NCI-H460 (cell line): Measurements from ENCODE around the gene SLC37A3. TPM values are rescaled to one million over a fixed set of nuclear protein-coding genes. Genes with fewer than 3 reads are reported as not detected.
"Not testable (repeated sequence)": the region's sequence is repeated elsewhere in the genome, so short reads cannot be mapped to it uniquely, and the experiment has no call there.

ENCODE experiments used
- DNase-seq: peaks from one replicate; pipeline ENCODE4 v3.0.0-alpha.2; 2016; ENCODE audit warnings: low read depth; ENCODE audit errors: extremely low read depth
- total RNA-seq: library from RNA; depleted of rRNA; stranded (reverse); fragments of >200 nt; shearing (Covaris generic); gene quantifications from 2 replicates; pipeline ENCODE4 v1.2.3, GENCODE V29; 2014

Gene SLC37A3
- total RNA-seq, 1 experiment from 2014 or later = 34.4 TPM

DNA sequence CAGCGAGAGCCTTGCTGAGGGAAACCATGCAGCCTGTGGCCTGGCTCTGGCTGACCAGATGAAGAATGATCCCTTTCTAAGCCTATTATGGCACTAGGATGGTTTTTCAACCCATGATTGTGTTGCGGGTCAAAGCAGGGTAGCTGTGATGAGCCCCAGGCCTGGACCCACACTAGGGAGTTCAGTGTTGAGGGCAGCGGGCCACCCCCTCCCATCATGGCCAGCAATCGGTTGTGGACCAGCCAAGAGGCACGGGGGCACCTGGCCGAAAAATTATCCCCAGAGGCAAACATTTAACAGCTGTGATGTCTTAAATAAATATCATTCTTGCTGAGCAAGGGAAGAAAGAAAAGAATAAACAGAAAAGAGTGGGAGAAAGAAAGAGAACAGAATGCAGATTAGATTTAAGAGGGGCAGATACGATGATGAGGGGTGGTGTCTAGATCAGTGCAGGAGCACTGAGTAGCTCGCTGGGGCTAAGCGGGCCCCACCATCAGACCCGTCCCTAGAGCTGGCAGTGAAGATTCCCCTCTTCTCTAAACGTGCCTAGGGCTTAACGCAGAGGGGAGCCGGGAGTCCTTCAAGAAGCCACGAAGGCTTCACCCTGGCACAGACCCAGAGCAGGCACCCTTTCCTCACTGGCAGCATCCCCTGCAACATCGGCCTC lies 82.7 kb downstream of the SLC37A3 start:
- DNase-seq = no peak

DNA sequence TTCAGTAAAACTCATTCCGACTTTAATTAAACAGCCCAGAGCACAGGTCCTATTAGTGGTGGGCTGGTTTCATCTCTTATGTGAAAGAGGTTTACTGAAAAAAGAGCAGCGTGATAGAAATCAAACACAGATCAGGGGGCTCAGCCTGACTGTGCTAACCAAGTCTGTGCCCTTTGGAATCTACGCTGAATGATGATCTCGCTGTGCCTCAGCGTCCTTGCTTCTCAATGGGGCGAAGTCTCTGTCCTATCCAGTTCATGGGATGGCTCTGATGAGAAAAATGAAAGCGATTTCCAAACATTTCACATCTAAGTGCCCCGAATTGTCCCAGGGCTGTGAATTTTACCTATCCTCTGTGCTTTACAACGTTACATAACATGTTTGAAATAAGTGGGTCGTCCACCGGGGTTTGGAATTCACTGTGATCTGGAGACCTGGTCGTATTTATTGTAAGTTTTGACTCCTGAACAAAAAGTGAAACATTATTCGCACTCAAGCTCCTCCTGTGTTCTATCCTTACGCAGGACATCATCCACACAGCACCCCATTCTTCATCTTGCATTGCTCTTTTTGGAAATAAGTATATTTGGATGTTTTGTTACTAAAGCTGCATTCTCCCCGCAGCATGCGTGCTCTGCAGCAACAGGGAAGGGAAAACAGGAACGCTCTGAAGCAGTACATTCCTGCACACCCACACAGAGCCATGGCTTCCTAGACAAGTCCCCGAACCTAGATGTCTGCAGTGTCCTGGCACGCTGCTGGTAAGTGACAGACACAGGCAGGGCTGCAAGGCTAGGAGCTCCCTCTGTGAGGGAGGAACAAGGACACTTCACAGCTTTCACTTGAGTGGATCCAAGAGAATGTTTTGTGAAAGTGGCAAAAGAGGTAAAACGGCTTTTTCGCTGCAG lies 83.5 kb downstream of the SLC37A3 start:
- no peak for DNase-seq

DNA sequence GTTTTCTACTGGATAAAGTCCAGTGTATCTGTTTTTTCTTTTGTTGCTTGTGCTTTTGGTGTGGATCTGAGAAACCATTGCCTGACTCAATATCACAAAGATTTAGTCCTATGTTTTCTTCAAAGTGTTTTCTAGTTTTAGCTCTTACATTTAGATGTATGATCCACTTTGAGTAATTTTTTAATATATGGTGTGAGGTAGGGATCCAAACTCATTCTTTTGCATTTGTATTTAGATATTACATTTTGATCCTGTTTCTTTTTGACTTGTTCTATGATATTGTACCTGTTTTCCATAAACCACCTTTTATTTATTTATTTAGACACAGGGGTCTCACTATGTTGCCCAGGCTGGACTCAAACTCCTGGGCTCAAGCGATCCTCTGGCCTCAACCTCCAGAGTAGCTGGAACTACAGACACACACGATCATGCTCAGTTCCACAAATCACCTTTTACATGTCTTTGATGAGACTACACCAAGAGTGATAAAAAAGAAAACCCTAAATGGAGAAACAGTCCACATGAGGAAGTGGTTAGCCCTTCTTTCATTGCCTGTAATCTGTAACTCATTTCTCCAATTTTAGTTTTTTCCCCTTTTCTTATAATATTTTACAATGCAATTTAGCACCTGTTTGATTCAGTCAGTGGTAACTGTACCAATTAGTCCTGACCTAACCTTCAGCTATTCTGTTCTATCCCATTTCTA lies 86.0 kb downstream of the SLC37A3 start:
- no peak for DNase-seq

DNA sequence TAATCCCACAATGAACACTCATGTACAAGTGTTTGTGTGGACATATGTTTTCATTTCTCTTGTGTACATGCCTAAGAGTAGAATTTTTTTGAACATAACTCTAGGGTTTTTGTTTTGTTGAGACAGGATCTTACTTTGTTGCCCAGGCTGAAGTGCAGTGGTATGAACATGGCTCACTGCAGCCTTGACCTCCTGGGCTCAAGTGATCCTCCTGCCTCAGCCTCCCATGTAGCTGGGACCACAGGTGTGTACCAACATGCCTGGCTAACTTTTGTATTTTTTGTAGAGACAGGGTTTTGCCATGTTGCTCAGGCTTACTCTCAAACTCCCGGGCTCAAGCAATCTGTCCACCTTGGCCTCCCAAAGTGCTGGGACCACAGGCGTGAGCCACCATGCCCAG lies 87.2 kb downstream of the SLC37A3 start:
- DNase-seq = not testable (repeated sequence)

DNA sequence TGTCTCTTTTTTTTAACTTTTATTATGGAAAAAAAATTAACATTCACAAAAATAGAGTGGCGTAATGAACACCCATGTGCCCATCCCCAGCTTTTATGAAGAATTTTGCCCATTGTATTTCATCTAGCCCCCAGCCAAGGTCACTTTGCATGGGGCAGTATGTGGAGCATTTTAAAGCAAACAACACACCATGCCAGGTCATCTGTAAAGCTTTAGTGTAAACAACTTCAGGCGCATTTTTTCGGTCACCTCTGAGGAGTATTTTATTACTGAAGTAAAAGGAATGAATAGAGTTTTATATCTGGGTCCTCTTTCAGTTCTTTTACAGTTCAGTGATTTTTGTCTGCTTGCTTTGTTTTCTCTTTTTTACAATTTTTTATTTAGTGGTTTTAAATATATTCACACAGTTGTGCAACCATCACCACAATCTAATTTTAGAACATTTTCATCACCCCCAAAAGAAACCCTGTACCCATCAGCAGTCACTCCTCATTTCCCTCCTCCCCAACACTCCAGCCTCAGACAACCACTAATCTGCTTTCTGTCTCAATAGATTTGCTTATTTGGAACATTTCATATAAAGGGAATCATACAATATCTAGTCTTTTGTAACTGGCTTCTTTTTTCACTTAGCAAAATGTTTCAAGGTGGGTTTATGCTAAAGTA lies 87.9 kb downstream of the SLC37A3 start:
- no peak for DNase-seq

DNA sequence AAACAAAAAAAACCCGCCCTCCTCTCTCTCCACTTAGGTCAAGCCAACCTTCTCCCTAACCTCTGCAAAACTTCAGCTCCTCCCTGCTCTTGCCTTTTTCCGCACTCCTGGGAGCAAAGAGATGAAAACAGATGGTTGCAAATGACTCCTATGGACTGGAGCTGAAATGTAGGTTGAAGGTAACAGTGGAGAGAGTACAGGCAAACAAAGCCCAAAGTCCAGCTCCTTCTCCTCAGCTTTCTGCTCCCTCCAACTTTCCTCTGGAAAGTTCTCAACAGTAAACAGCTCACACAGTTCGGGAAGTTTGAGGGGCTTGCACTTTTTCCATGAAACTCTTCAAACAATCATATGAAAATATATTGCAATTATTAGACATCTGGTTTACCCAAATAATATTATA lies 90.3 kb downstream of the SLC37A3 start:
- no peak for DNase-seq

DNA sequence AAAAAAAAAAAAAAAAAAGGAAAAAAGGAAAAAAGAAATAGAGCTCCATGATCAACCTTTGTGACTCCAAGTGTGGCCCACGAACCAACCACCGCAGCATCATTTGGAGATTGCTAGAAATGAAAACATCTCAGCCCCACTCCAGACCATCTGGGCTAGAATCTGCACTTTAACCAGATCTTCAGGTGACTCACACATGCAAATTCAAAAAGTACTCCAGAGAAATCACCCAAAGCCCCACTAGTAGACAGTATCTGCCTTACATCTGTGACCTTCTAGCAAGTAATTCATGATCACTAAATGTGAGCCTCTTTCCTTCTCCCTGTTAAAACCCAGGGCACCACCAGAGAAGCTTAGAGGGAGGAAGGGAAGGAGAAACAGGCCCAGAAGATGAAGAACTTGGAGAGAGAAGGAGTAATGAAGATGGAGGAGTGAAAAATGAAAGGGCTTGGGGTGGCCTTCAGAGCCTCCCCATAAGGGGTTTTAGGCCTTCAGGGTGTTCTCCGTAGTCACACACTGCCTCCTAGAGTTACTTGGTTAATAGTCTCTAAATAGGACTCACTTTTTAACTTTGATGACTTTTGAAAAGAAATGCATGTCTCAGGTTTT lies 94.0 kb downstream of the SLC37A3 start:
- DNase-seq = no peak

DNA sequence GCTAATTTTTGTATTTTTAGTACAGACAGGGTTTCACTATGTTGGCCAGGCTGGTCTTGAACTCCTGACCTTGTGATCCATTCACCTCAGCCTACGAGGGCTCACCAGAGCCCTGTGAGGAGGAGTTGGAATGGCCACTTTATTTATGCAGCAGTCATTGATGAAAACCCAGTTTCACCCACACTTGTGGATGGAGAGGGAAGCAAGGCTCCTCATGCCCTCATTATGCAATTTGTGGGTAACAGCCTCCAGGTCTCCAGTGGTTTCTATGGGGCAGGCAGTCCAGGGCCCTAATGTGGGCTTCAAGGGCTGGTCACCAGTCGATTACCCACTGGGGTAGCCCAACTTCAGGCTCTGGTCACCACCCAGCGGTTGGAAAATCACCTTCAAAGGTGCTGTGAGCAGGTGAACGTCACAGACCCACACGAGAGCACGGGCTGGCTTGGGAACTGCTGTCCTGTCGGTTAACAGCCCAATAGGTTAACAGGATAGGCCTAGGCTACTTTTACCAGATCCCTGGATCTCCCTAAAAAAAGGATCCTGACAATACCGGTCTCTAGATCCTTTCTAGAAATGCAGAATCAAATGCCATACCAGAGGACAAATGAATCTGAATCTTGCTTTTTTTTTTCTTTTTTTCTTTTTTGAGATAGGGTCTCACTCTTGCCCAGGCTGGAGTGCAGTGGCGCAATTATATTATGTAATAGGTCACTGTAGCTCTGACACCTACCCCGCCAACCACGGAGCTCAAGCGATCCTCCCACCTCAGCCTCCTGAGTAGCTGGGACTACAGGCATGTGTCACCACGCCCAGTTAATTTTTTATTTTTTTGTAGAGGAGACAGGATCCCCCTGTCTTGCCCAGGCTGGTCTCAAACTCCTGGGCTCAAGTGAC lies 97.8 kb downstream of the SLC37A3 start:
- DNase-seq = no peak

DNA sequence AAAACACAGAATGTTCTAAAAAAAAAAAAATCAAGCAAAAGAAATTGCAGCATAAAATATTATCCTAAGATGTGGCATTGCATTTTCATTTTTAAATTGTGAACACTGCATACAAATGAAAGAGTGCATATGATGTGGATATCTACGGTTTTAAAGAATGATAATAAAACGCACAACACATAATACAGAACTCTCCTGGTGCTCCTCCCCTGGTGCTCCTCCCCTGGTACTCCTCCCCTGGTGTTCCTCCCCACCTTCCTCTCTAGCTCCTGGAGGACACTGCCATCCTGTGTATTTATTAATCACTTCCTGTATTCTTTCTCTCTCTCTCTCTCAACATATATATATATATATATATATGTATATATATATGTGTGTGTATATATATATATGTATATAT lies 100.1 kb downstream of the SLC37A3 start:
- DNase-seq = no peak

DNA sequence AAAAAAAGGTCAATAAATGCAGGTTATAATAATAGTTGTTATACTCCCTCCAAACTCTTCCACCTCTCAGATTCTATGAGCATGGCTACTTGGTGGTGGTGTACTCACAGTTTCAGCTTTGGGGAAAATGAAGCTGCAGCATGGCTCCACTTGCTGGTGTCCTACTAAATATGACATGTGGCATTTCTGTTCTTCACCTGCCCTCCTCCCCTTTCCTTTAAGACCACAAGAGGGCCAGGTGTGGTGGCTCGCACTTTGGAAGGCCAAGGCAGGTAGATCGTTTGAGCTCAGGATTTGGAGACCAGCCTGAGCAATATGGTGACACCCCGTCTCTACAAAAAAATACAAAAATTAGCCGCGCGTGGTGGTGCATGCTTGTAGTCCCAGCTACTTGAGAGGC lies 101.1 kb downstream of the SLC37A3 start:
- no peak for DNase-seq

DNA sequence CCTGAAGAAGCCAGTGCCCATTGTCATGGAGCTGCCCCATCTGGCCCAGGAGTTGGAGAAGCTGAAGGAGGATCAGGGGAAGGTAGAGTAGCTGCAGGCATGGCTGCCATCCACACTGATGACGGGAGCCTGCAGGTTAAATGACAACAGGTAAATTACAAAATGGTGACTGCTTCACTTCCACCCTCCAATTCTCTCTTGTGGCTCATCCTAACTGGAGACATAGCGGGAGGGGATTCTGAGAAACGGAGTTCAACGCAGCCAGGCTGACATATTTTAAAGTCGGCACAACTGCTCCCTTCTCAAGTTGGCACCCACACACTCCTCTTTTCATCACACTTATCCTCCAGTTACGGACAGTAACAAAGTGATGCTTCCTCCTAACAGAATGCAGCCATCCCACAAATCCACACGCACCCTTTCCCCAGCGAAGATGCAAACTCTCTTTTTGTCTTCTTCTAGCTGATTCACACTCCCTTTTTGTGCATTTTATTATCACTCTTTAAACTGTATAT lies 103.0 kb downstream of the SLC37A3 start:
- DNase-seq = no peak

DNA sequence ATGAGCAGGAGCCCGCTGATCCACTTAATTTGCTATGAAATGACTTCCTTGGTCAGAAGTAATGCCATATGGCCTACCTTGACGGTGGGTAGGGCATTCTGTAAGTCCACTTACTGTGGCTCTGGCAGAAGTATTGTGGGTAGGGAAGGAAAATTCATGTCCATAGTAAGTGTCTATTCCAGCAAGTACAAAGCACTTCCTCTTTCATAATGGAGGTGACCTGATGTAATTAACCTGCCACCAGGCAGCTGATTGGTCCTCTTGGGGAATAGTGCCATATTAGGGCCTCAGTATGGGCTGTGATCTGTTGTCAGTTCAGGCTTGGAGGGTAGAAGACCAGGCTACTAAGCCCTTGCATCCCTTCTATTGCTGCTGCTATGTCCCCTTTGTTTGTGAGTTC lies 103.9 kb downstream of the SLC37A3 start:
- DNase-seq = no peak

DNA sequence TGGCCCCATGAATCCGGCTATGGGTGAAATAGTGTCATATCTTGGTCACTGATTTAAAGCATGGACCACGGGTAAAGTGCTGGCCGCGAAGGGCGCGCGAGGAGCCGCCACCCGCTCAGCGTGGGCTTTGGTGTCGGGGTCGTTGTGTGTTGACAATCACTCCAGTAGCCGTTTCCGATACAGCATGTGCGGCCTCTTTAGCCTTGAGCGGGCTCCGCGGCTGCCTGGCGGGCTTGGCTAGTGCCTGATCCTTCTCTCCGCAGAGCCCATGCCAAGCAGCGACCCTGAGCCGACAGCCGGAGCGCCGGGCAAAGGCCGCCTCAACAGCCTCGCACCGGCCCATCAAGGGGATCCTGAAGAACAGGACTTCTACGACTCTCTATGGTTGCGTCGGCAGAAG lies 105.9 kb downstream of the SLC37A3 start:
- no peak for DNase-seq

DNA sequence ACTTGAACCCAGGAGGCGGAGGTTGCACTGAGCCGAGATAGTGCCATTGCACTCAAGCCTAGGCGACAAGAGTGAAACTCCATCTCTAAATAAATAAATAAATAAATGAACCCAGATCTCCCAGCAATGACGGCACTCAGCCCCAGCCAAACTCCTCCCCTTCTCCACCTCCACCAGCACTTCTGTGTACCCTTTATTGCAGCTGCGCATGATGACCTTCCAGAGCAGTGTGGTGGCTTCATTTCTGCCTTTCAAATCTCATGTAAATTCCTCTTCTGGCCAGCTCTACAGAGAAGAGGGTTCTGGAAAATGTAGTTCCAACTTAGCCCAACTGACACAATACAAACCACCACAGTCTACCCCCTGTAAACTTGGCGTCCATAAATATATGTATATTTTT lies 108.5 kb downstream of the SLC37A3 start:
- DNase-seq = no peak

DNA sequence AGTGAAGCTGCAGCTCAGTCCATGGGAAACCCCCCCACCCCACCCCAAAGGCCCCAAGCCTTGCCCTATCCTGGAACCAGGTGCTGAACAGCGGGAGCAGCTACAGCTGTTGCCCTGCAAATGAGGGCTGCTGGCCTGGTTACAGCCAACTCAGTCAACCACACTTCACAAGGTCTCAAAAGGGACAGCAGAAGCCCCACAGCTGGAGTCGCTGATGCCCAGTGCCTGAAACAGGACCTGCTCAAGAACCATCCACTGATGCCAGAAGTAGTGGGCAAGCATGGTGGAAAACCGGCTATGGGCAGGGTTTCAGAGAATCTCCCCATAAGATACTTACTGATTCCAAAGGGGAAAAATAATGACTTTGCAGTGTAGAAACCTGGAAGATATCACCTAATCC lies 110.3 kb downstream of the SLC37A3 start:
- no peak for DNase-seq

DNA sequence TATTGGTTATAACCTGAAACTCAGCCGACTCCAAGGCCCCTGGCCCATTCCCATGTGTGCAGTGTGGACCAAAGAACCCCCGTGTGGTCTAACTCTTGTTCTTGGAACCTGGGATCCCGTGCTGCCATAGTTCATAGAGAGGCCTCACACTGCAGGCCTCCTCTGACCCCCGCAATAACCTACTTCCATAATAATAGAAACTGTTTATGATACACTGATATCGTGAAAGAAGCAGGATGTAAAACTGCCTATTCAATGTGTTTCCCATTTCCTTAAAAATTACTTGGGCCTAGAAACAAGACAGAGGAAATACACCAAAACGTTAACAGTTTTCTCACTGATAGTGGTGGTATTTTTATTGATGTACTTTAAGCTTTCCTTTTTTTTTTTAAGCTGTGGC lies 112.4 kb downstream of the SLC37A3 start:
- DNase-seq = no peak

DNA sequence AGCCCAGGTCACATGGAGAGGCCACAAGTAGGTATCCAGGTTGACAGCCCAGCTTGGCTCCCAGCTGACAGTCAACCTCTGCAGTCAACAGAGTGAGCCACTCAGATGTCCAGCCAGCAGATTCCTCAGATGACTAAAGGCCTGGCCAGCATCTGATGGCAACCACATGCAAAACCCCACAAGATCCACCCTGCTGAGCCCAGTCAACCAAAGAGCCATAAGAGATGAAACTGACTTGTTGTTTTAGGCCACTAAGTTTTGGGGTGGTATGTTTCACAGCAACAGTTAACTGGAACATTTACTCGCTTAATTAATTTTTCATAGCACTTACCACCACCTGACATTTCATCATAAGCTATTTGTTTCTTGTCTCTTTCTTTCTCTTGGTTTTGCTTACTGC lies 114.3 kb downstream of the SLC37A3 start:
- no peak for DNase-seq
